Islet precursor cell (in vitro differentiated cells): ENCODE results near the gene COL8A1.
"Not testable (repeated sequence)": the region's sequence is repeated elsewhere in the genome, so short reads cannot be mapped to it uniquely, and the experiment has no call there.

Source experiments
- DNase-seq: peaks from one replicate; pipeline ENCODE4 v3.0.0-alpha.2; 2018

COL8A1 gene

GRCh38 chr3:99712291-99712954 is 74.0 kb downstream of the COL8A1 start:
- no peak for DNase-seq

DNA sequence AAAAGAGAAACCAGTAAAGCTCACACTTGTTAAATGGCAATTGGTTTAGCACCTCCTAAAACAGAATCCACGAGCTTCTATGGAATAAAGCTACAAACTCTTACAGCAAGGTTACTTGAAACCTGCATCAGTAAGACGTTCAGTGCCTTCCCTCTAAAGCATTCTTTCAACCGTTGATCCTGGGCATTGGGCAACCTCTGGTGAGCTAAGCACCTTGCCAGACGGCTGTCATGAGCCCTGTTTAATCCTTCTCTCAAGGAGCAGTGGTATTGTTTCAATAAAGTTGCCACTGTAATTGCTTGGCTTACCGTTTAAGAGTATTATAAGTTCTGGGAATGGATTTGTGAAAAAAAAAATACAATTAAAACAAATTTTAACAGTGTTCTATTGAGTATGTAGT is 75.0 kb downstream of the COL8A1 start:
- no peak for DNase-seq

DNA sequence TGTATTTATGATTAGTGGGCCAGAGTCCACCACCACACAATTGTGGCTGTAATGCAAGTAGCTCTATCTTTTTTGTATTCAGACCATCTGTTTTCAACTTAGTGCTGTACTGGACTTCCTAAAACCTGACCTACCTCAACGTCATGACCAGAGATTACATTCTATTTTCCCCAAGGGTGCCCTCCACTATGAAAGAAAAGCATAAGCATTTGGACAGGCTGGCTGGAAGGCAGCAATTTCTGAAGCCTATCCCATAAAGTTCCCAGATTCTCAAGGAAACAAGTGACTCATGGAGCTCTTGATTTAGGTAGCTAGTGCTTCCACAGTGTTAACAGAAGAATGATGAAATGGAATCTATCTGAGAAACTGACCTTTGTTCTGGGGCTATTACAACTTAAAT is 75.8 kb downstream of the COL8A1 start:
- DNase-seq = no peak

DNA sequence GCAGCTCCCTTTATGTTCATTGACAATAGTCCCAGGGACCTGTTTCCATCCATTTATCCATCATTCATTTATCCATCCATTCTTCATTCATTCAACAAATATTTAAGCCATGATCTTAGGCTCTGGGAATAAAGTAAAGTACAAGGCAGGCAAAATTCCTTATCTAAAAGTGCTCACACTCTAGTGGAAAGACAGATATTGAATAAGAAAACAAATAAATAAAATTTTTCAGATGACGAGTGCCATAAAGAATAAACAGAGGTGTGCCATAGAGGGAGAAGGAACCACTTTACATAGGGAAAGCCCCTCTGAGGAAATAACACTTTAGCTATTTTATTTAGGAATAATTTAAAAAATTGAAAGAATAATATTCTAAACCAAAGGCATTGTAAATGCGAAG is 76.2 kb downstream of the COL8A1 start:
- no peak for DNase-seq

GRCh38 chr3:99716463-99716995 is 78.1 kb downstream of the COL8A1 start:
- no peak for DNase-seq

DNA sequence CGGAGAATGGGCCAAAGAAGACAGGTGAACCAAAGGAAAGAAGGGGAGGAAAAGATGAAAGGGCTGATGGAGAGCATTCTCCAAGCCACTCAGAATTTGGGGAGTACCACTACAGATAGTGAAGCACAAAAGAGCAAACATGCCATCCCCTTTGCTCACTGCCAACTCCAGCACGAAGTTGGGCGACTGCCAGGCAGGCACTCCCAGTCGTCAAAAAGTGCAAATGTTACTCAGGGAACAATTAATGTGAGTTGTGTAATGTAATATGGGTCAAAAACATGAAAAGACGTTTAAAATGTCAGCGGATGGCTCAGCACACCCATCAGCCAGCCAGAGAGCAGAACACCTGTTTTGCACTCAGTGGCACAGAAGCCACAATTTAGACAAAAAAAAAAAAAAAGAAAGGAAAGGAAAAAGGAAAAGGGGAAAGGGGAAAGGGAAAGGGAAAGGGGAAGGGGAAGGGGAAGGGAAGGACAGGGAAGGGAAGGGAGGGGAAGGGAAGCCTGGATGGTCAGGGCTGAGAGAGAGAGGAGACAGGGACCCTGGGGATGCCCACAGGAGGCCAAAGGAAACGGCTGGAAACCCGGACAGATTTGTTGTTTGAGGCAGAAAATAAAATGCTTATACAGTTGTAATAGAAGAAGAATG is 82.7 kb downstream of the COL8A1 start:
- DNase-seq = no peak

- no peak for DNase-seq
Observed at GRCh38 chr3:99721633-99722007, 83.2 kb downstream of the COL8A1 start.

- DNase-seq = no peak
Observed at GRCh38 chr3:99724276-99724675, 85.9 kb downstream of the COL8A1 start.

DNA sequence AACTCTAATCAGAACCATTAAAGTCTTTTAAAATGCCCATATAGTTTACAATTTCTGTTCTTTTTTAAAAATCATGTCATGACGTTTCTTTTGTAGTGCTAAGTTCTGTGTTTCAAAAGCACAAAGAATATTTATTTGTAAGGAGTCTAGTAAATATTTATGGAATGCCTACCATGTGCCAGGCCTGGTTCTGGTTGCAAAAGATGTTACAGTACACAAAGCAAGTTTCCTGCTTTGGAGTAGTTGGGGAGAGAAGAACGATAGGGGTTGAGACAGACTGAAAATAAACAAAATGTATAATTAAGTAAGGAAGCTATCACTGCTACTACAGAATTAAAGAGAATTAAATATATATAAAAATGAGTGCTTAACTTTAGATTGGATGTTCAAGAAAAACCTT is 92.5 kb downstream of the COL8A1 start:
- no peak for DNase-seq

- DNase-seq = no peak
Observed at GRCh38 chr3:99731499-99731898, 93.1 kb downstream of the COL8A1 start.

GRCh38 chr3:99740371-99740770 is 102.0 kb downstream of the COL8A1 start:
- not testable (repeated sequence) for DNase-seq

- no peak for DNase-seq
Observed at GRCh38 chr3:99741588-99741987, 103.2 kb downstream of the COL8A1 start.

DNA sequence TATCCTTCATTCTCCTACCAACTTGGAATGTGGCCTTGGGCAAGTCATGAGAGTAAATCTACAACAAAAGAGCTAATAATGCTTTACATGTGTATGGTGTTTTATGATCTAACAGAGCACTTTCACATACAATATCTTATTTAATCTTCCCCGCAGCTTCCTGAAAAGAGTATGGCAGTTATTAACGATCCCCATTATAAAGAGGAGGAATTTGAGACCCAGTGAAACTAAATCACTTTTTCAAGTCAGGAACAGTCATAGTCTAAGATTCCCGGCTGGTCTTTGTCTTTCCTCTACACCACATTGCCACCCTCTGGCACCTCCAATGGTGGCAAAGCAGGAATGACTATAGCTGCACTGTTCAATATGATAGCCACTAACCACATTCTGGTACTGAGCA is 109.5 kb downstream of the COL8A1 start:
- DNase-seq = no peak

DNA sequence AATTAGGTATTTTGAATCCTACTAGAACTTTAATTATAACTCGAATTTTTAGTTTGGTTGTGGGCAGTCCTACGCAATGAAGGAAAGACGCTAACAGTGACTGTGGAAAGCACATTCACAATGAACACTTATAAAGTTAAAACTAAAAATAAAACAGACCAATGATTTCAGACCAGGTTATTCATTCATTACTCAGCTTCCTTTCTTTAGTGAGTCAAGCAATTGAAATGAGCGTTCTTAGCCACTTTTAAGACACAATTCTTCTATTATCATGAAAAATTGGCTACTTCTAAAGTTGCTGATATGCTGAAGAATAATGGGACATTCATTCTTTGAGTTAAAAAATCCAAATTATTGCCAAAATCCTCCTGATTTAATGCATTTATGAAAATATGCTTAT is 113.3 kb downstream of the COL8A1 start:
- DNase-seq = no peak

- DNase-seq = no peak
Observed at GRCh38 chr3:99753268-99753975, 115.0 kb downstream of the COL8A1 start.

DNA sequence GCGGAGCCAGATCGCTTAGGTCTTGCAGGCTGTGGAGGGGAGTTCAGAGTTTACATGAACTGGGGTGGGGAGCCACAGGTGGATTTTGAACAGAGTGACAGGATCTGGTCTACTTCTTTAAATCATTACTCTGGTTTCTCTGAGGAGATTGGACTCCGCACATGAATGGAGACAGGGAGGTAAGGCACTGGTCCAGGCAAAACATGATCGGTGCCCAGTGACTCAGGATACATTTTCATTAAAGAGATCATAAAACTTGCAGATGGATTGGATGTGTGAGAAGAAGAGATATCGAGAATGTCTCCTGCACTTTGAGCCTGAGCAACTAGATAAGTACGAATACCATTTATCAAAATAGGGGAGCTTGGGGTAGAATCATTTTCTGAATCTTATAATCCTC is 117.4 kb downstream of the COL8A1 start:
- DNase-seq = no peak

DNA sequence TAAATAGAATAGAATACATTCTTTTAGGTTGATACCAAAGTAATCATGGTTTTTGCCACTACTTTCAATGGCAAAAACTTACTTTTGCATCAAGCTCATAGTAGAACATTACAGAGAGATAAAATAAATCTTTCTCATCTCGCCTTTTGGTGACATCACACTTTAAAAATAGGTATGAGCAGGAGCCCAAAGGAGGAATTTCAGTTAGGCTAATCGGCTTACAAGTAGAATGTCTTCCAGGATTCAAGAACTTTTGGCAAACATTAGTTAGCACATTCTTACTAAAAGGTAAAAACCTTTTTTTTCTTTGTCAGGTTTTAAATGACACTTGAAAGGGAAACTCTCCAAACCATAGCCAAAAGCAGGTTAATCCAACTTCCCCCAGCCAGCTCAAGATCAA is 119.6 kb downstream of the COL8A1 start:
- DNase-seq = no peak

- DNase-seq = no peak
Observed at GRCh38 chr3:99758502-99759177, 120.2 kb downstream of the COL8A1 start.

- DNase-seq = no peak
Observed at GRCh38 chr3:99760031-99760430, 121.6 kb downstream of the COL8A1 start.

DNA sequence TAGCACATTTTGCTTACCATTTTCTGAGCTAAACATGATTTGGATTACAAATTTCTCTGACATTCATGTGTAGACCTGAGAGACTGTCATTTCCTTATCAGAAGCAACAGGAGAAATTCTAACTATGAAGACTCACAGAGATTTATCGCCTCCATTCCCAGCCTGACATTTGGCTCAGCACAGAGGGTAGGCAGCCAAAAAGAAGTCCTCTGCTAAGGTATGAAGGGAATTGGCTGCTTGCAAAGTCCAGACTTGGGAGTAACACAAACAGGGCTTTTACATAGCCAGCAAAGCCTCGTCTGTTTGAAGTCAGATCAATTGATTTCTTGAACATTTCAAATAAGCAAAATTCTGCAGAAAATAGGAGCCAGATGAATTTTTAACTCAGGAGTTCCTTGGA is 122.2 kb downstream of the COL8A1 start:
- DNase-seq = no peak

DNA sequence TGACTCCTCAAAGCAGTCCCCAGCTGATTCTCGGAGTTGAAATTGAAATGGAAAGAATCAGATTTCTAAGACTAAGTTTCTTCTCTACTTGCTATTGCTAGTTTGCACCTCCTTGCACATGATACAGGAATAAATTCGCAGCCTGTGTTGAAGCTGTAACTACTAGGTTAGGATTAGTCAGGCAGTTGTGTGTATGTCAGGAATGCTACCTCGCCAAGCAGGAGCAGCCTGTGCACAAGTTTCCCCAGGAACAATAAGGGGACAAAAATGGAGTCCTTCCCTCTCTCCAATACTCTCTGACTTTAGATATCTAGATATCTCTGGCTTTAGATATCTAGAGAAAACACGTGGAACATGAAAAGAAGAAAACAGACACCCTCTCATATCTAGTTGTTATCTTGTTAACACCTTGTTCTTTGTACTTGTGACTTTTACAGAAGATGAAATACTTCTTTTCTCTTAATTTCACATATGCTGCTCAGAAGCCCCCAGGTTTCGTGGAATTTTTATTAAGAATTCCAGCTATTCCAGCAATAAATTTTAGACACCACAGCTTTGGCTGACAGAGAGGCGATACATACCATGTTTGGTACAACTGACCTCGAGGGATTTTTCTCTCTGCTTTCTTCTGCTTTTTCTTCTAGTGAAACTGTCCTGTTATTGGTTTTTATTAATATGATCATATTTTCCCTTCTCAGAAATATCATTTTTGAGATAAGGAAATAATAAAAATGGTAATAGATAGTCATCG is 123.2 kb downstream of the COL8A1 start:
- DNase-seq = no peak

DNA sequence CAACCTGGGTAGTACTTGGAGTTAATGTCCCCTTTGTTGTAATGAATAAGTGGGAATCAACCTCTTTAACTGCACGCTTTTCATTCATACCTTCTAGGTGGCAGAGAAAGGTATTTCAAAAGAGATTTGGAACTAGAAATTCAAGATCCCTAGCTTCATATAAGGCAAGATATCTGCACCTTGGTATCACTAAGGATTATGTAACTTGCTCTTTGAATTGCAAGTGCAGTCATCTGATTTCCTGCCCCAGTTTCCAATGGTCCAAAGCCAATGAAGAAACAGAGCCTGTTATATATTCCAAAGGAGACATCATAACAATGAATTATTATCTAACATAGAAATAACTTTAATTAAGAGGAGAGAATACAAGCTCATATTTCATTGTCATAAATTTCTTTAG is 124.5 kb downstream of the COL8A1 start:
- no peak for DNase-seq

GRCh38 chr3:99764377-99764776 is 126.0 kb downstream of the COL8A1 start:
- no peak for DNase-seq
